GM12874 (cell line): Measurements from ENCODE around the gene PTPRN2.

Experiments
- CTCF ChIP-seq: IDR thresholded peaks from 2 replicates; pipeline ENCODE4 v1.5.1; 2011; ENCODE audit warnings: low read depth, mild to moderate bottlenecking, control low read depth, low read length, moderate library complexity; ENCODE audit not compliant: insufficient read depth

PTPRN2 gene

GRCh38 chr7:157693521-157694375 is 893.9 kb downstream of the PTPRN2 start:
- no peak for TF ChIP-seq CTCF

- TF ChIP-seq CTCF, result no peak
Measured at GRCh38 chr7:157693071-157693520, 894.5 kb downstream of the PTPRN2 start.

- no peak for TF ChIP-seq CTCF
Measured at GRCh38 chr7:157692460-157693011, 895.1 kb downstream of the PTPRN2 start.

- TF ChIP-seq CTCF, result no peak
Measured at GRCh38 chr7:157691586-157692459, 895.8 kb downstream of the PTPRN2 start.

GRCh38 chr7:157690833-157691585 is 896.6 kb downstream of the PTPRN2 start:
- no peak for TF ChIP-seq CTCF

- TF ChIP-seq CTCF, result no peak
Measured at GRCh38 chr7:157690058-157690832, 897.4 kb downstream of the PTPRN2 start.
